Upper lobe of left lung (tissue), 4 donors: ENCODE measurements around the gene E2F1.
"Not testable (repeated sequence)": the region's sequence is repeated elsewhere in the genome, so short reads cannot be mapped to it uniquely, and the experiment has no call there.

Source experiments
- CTCF ChIP-seq, 6 experiments: fragments of 450-650 bp in 4 of 6; fragments of 200-600 bp in 2 of 6; sonication (generic) in 2 of 6; IDR thresholded peaks; one replicate each; pipeline ENCODE4 v1.5.1; 2016 to 2019; ENCODE audit warnings: antibody characterized with exemption in 6 of 6
- EP300 ChIP-seq, 4 donors: sonication (generic); formaldehyde crosslinking; IDR thresholded peaks; one replicate each; pipeline ENCODE4 v1.5.1; 2017; ENCODE audit warnings: antibody characterized with exemption in 4 of 4, control low read depth in 2 of 4
- POLR2AphosphoS5 ChIP-seq, 2 donors: sonication (generic); formaldehyde crosslinking; IDR thresholded peaks; one replicate each; pipeline ENCODE4 v1.5.1; 2017; ENCODE audit warnings: antibody characterized with exemption in 2 of 2

- not testable (repeated sequence) for TF ChIP-seq CTCF, EP300, POLR2AphosphoS5 (IDR thresholded peaks at IDR 0.05)
Measured at GRCh38 chr20:33646959-33647602, 39.1 kb downstream of the E2F1 start.
